Left hindlimb (tissue), 1 donor: ENCODE data around the gene ALG8.
"Not testable (repeated sequence)": the region's sequence is repeated elsewhere in the genome, so short reads cannot be mapped to it uniquely, and the experiment has no call there.

Experiments used
- DNase-seq: peaks from one replicate; pipeline ENCODE4 v3.0.0-alpha.2; 2018

ALG8 gene

GRCh38 chr11:78066471-78066870 lies 73.0 kb downstream of the ALG8 start:
- no peak for DNase-seq

GRCh38 chr11:78065203-78065602 lies 74.2 kb downstream of the ALG8 start:
- DNase-seq = no peak

- no peak for DNase-seq
These were observed 75.8 kb downstream of the ALG8 start, which contains the start of gene THRSP for GRCh38 chr11:78063440-78064181. Gene THRSP (plus strand): TSS chr11:78063861. CDS start chr11:78063882, 21 bp downstream.

GRCh38 chr11:78062671-78063070 lies 76.8 kb downstream of the ALG8 start:
- DNase-seq = no peak

- no peak for DNase-seq
These were observed 77.5 kb downstream of the ALG8 start for GRCh38 chr11:78061921-78062311.

- no peak for DNase-seq
These were observed 78.1 kb downstream of the ALG8 start for GRCh38 chr11:78061088-78061920.

- DNase-seq = no peak
These were observed 78.9 kb downstream of the ALG8 start for GRCh38 chr11:78060533-78060932.

- not testable (repeated sequence) for DNase-seq
These were observed 79.6 kb downstream of the ALG8 start for GRCh38 chr11:78059749-78060328.

- no peak for DNase-seq
These were observed 81.9 kb downstream of the ALG8 start for GRCh38 chr11:78057462-78058055.

- no peak for DNase-seq
These were observed 83.3 kb downstream of the ALG8 start for GRCh38 chr11:78056093-78056492.

- DNase-seq = no peak
These were observed 84.5 kb downstream of the ALG8 start for GRCh38 chr11:78054971-78055370.

GRCh38 chr11:78050964-78051831 lies 88.2 kb downstream of the ALG8 start:
- DNase-seq = no peak
